Measurements from ENCODE around the gene RBPJL. TPM values are rescaled to one million over a fixed set of nuclear protein-coding genes. Genes with fewer than 3 reads are reported as not detected.
A peak's percentile ranks its signal among the peaks of the same experiment; 100 is the strongest.

Gene RBPJL
- total and polyA plus RNA-seq, 2 donors from 2014 or later = not detected

DNA sequence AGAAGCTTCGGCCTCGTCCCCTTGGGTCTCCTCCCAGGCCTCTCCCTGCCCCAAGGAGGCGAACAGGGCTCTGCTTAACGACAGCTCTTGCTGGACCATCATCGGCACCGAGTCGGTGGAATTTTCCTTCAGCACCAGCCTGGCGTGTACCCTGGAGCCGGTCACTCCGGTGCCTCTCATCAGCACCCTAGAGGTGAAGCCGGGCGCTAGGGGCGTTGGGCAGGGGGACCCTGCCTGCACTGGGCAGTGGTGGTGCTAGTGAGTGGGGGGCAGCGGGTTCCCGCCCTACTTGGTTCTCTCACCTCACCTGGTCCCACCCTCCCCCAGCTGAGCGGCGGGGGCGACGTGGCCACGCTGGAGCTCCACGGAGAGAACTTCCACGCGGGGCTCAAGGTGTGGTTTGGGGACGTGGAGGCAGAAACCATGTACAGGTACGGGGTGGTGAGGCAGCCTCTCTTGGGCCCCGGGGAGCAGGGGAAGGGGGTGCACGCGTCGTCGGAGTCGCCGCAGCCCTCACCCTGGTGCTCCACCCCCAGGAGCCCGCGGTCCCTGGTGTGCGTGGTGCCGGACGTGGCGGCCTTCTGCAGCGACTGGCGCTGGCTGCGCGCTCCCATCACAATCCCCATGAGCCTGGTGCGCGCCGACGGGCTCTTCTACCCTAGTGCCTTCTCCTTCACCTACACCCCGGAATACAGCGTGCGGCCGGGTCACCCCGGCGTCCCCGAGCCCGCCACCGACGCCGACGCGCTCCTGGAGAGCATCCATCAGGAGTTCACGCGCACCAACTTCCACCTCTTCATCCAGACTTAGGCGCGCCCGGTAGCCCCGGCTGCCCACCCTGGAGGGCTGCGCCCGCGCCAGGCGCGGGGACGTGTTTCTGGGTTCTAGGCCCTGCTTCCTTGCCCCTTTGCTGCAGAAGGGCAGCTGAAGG, 9.8 kb downstream of the RBPJL start:
- H3K4me3 ChIP-seq (ENCODE audit: low read length in 3 of 3) = no peak overlapping the region
- H3K27me3 ChIP-seq (ENCODE audit: control insufficient read depth, insufficient read depth, low read length) = peaks cover 7% of the 10 kb centered on the region
- no peak for FAIRE-seq
- peak in 2 of 5 donors; percentile 30 to 68 for DNase-seq
- no peak overlapping the region for H3K9ac ChIP-seq (ENCODE audit: low read length in 3 of 3)
- H3K27ac ChIP-seq (ENCODE audit: low read depth in 2 of 2, low read length in 2 of 2) = no peak overlapping the region
- no peaks in the 10 kb centered on the region for H3K9me3 ChIP-seq (ENCODE audit: control insufficient read depth in 2 of 3, insufficient read depth in 1 of 3, low read length in 3 of 3)
- H3K4me1 ChIP-seq (ENCODE audit: control insufficient read depth in 2 of 3, insufficient read depth in 2 of 3, low read depth in 1 of 3, low read length in 3 of 3) = no peaks in the 10 kb centered on the region
- TF ChIP-seq, protein P1, sequence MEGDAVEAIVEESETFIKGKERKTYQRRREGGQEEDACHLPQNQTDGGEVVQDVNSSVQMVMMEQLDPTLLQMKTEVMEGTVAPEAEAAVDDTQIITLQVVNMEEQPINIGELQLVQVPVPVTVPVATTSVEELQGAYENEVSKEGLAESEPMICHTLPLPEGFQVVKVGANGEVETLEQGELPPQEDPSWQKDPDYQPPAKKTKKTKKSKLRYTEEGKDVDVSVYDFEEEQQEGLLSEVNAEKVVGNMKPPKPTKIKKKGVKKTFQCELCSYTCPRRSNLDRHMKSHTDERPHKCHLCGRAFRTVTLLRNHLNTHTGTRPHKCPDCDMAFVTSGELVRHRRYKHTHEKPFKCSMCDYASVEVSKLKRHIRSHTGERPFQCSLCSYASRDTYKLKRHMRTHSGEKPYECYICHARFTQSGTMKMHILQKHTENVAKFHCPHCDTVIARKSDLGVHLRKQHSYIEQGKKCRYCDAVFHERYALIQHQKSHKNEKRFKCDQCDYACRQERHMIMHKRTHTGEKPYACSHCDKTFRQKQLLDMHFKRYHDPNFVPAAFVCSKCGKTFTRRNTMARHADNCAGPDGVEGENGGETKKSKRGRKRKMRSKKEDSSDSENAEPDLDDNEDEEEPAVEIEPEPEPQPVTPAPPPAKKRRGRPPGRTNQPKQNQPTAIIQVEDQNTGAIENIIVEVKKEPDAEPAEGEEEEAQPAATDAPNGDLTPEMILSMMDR (IDR thresholded peaks at IDR 0.05; ENCODE audit: borderline replicate concordance, extremely low read depth, insufficient read depth) = no peak
- intact Hi-C loops (cut with DNase I) = loop anchor here (10.0 kb wide), 1 partner anchor 458 kb away; no protein-coding TSS in a partner anchor
- no peaks in the 10 kb centered on the region for H3K36me3 ChIP-seq (ENCODE audit: control insufficient read depth in 2 of 3, insufficient read depth in 3 of 3, low read length in 3 of 3)

DNA sequence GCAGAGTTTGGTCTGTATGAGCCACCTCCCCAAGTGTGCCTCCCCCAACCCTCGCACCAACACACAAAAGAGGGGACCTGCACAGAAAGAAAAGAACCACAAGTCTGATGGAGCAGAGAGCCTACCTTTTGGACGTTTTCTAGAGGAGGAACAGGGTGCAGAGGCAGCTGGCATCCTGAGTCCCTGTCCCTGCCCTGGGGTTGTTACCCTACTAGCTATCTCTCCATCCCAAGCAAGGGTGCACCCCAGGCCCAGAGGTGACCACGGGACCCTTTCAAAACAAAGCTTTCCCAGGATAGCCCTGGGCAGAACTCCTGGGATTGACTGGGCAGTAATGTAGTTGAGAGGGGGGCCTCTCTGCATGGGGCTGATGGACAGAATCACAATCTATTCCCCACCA, 11.2 kb downstream of the RBPJL start:
- DNase-seq (peak in 1 of 5 donors; percentile 16), FAIRE-seq (no peak)
- no peaks in the 10 kb centered on the region for H3K9me3 ChIP-seq (ENCODE audit: control insufficient read depth in 2 of 3, insufficient read depth in 1 of 3, low read length in 3 of 3)
- TF ChIP-seq, protein P1 (IDR thresholded peaks at IDR 0.05; ENCODE audit: borderline replicate concordance, extremely low read depth, insufficient read depth) = no peak
- no peaks in the 10 kb centered on the region for H3K4me1 ChIP-seq (ENCODE audit: control insufficient read depth in 2 of 3, insufficient read depth in 2 of 3, low read depth in 1 of 3, low read length in 3 of 3)
- H3K4me3 ChIP-seq (ENCODE audit: low read length in 3 of 3) = no peak overlapping the region
- intact Hi-C loops (cut with DNase I) = loop anchor here (10.0 kb wide), 1 partner anchor 457 kb away; no protein-coding TSS in a partner anchor
- H3K36me3 ChIP-seq (ENCODE audit: control insufficient read depth in 2 of 3, insufficient read depth in 3 of 3, low read length in 3 of 3) = no peaks in the 10 kb centered on the region
- H3K9ac ChIP-seq (ENCODE audit: low read length in 3 of 3) = no peak overlapping the region
- H3K27ac ChIP-seq (ENCODE audit: low read depth in 2 of 2, low read length in 2 of 2) = no peak overlapping the region
- peaks cover 7% of the 10 kb centered on the region for H3K27me3 ChIP-seq (ENCODE audit: control insufficient read depth, insufficient read depth, low read length)

DNA sequence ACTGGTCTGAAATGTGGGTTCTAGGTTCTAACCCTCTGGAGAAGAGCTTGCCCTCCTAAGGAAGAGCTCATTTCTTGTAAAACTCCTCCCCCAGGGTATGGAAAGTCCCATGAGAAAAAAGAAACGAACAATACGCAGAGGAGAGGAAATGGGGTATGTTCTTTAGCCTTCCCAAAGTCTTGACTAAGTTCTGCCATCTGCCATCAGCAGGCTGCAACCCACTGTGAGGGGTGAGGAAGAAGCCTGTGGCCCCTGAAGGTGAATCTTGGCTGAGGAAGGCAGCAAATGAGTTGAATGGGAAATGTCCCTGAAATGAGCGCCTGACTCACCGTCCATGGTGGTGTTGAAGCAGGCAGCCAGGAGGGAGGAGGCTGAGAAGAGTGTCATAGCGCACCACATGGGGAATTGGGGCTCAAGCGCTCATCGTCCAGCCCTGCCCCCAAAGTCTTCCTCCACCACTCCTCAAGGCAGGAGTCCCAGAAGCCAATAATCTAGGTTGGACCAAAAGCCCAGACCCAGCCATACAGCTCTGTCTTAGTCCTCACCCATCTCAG, 11.8 kb downstream of the RBPJL start:
- Histone ChIP-seq H3K27me3 (ENCODE audit: control insufficient read depth, insufficient read depth, low read length) (peaks cover 7% of the 10 kb centered on the region), H3K4me3 (ENCODE audit: low read length in 3 of 3) (no peak overlapping the region), H3K9ac (ENCODE audit: low read length in 3 of 3) (no peak overlapping the region), H3K4me1 (ENCODE audit: control insufficient read depth in 2 of 3, insufficient read depth in 2 of 3, low read depth in 1 of 3, low read length in 3 of 3) (no peaks in the 10 kb centered on the region), H3K36me3 (ENCODE audit: control insufficient read depth in 2 of 3, insufficient read depth in 3 of 3, low read length in 3 of 3) (no peaks in the 10 kb centered on the region), H3K27ac (ENCODE audit: low read depth in 2 of 2, low read length in 2 of 2) (no peak overlapping the region), H3K9me3 (ENCODE audit: control insufficient read depth in 2 of 3, insufficient read depth in 1 of 3, low read length in 3 of 3) (no peaks in the 10 kb centered on the region)
- TF ChIP-seq, protein P1 (IDR thresholded peaks at IDR 0.05; ENCODE audit: borderline replicate concordance, extremely low read depth, insufficient read depth) = no peak
- DNase-seq = peak in 1 of 5 donors; percentile 15
- FAIRE-seq = no peak
- intact Hi-C loops (cut with DNase I) = loop anchor here (10.0 kb wide), 1 partner anchor 456 kb away; no protein-coding TSS in a partner anchor

Data from kidney (tissue), 14 donors.